Measurements from ENCODE around the gene FCN2.
"Not testable (repeated sequence)": the region's sequence is repeated elsewhere in the genome, so short reads cannot be mapped to it uniquely, and the experiment has no call there.

Gene FCN2

DNA sequence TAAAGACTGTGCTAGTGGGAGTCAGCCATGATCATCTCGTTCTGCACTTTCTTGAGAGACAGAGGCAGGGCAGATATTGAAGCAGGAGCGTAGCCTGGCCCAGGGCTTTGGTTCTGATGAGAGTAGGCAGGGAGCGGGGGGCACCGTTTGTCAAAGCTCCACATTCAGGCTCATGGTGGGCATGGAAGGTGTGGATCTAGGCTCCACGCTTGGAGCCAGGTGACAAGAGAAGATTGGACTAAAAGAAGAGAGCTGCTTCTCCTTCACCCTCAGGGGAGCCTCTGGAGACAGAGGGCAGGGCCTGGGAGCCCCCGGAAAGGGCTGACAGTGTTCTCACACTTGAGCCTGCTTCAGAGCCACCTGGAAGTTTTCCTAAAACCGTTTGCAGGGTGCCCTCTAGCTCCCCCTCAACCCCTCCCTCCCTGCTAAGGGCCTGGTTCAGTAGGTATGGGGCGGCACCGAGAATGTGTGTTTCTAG, 24.7 kb upstream of the FCN2 start:
- Histone ChIP-seq H3K4me3 (ENCODE audit: low read depth, low read length, poor library complexity, severe bottlenecking) (no peak overlapping the region), H3K4me2 (ENCODE audit: low read length) (no peak overlapping the region), H3K9me2 (ENCODE audit: low read depth, low read length) (no peaks in the 10 kb centered on the region), H3K9ac (ENCODE audit: low read length) (no peak overlapping the region), H3K36me3 (ENCODE audit: insufficient read depth, low read length) (peaks cover 99% of the 10 kb centered on the region), H2AFZ (ENCODE audit: low read length) (no peak overlapping the region), H3F3A (ENCODE audit: insufficient read depth, low read length) (no peaks in the 10 kb centered on the region), H3K9me3 (ENCODE audit: low read length) (peaks cover 22% of the 10 kb centered on the region), H3K79me2 (ENCODE audit: insufficient read depth, low read length) (peaks cover 93% of the 10 kb centered on the region), H3K27ac (ENCODE audit: low read depth, low read length, poor library complexity, severe bottlenecking) (no peak overlapping the region), H4K20me1 (ENCODE audit: insufficient read depth, low read length) (no peaks in the 10 kb centered on the region), H3K27me3 (ENCODE audit: insufficient read depth, low read length) (no peaks in the 10 kb centered on the region), H3K4me1 (ENCODE audit: insufficient read depth, low read length, severe bottlenecking) (no peaks in the 10 kb centered on the region)
- no peak for TF ChIP-seq EZH2 (IDR thresholded peaks at IDR 0.05; ENCODE audit: borderline replicate concordance, low read length)
- TF ChIP-seq, protein P1, sequence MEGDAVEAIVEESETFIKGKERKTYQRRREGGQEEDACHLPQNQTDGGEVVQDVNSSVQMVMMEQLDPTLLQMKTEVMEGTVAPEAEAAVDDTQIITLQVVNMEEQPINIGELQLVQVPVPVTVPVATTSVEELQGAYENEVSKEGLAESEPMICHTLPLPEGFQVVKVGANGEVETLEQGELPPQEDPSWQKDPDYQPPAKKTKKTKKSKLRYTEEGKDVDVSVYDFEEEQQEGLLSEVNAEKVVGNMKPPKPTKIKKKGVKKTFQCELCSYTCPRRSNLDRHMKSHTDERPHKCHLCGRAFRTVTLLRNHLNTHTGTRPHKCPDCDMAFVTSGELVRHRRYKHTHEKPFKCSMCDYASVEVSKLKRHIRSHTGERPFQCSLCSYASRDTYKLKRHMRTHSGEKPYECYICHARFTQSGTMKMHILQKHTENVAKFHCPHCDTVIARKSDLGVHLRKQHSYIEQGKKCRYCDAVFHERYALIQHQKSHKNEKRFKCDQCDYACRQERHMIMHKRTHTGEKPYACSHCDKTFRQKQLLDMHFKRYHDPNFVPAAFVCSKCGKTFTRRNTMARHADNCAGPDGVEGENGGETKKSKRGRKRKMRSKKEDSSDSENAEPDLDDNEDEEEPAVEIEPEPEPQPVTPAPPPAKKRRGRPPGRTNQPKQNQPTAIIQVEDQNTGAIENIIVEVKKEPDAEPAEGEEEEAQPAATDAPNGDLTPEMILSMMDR (IDR thresholded peaks at IDR 0.05; ENCODE audit: low read length) = no peak

DNA sequence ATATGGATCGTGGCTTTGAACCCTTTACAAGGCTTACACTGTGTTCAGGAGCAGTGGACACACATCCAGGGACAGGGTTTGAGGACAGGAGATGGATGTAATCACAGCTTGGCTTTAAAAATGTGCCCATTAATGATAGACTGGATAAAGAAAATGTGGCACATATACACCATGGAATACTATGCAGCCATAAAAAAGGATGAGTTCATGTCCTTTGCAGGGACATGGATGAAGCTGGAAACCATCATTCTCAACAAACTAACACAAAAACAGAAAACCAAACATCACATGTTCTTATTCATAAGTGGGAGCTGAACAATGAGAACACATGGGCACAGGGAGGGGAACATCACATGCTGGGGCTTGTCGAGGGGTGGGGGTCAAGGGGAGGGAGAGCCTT, 23.2 kb upstream of the FCN2 start:
- not testable (repeated sequence) for H3K9me2 ChIP-seq (ENCODE audit: low read depth, low read length); H3K4me1 ChIP-seq (ENCODE audit: insufficient read depth, low read length, severe bottlenecking); H3K9ac ChIP-seq (ENCODE audit: low read length); H3K27ac ChIP-seq (ENCODE audit: low read depth, low read length, poor library complexity, severe bottlenecking); H3K4me2 ChIP-seq (ENCODE audit: low read length); H3K4me3 ChIP-seq (ENCODE audit: low read depth, low read length, poor library complexity, severe bottlenecking); H3K27me3 ChIP-seq (ENCODE audit: insufficient read depth, low read length); H3F3A ChIP-seq (ENCODE audit: insufficient read depth, low read length); H4K20me1 ChIP-seq (ENCODE audit: insufficient read depth, low read length); H2AFZ ChIP-seq (ENCODE audit: low read length)
- Histone ChIP-seq H3K36me3 (ENCODE audit: insufficient read depth, low read length) (peaks cover 99% of the 10 kb centered on the region), H3K79me2 (ENCODE audit: insufficient read depth, low read length) (peaks cover 93% of the 10 kb centered on the region), H3K9me3 (ENCODE audit: low read length) (peaks cover 27% of the 10 kb centered on the region)

- Histone ChIP-seq H3K9me3 (ENCODE audit: low read length) (peaks cover 28% of the 10 kb centered on the region), H2AFZ (ENCODE audit: low read length) (no peak overlapping the region), H3K4me2 (ENCODE audit: low read length) (no peak overlapping the region), H3F3A (ENCODE audit: insufficient read depth, low read length) (no peaks in the 10 kb centered on the region), H3K4me1 (ENCODE audit: insufficient read depth, low read length, severe bottlenecking) (no peaks in the 10 kb centered on the region), H3K36me3 (ENCODE audit: insufficient read depth, low read length) (peaks cover 99% of the 10 kb centered on the region), H3K27me3 (ENCODE audit: insufficient read depth, low read length) (no peaks in the 10 kb centered on the region), H3K4me3 (ENCODE audit: low read depth, low read length, poor library complexity, severe bottlenecking) (no peak overlapping the region), H3K9ac (ENCODE audit: low read length) (no peak overlapping the region), H3K79me2 (ENCODE audit: insufficient read depth, low read length) (peaks cover 95% of the 10 kb centered on the region), H3K27ac (ENCODE audit: low read depth, low read length, poor library complexity, severe bottlenecking) (no peak overlapping the region), H3K9me2 (ENCODE audit: low read depth, low read length) (no peaks in the 10 kb centered on the region), H4K20me1 (ENCODE audit: insufficient read depth, low read length) (no peaks in the 10 kb centered on the region)
- TF ChIP-seq, protein P1 (IDR thresholded peaks at IDR 0.05; ENCODE audit: low read length) = no peak
- no peak for TF ChIP-seq EZH2 (IDR thresholded peaks at IDR 0.05; ENCODE audit: borderline replicate concordance, low read length)
These were observed 22.4 kb upstream of the FCN2 start for GRCh38 chr9:134858051-134858841.

DNA sequence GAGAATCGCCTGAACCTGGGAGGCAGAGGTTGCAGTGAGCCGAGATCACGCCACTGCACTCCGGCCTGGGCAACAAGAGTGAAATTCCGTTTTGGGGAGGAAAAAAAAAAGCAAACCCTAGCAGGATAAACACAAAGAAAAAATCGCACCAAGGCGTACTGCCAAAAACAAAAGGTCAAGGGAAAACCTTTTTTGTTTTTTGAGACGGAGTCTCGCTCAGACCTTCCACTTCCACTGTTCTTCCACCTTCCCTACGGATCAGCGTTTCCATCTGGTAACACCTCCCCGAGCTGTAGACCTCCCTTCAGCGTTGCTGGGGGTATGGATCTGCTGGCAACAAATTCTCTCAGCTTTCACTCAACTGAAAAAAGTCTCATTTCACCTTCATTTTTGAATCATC, 20.1 kb upstream of the FCN2 start:
- peaks cover 99% of the 10 kb centered on the region for H3K36me3 ChIP-seq (ENCODE audit: insufficient read depth, low read length)
- H3K4me3 ChIP-seq (ENCODE audit: low read depth, low read length, poor library complexity, severe bottlenecking) = no peak overlapping the region
- H3K9ac ChIP-seq (ENCODE audit: low read length) = no peak overlapping the region
- no peak overlapping the region for H3K27ac ChIP-seq (ENCODE audit: low read depth, low read length, poor library complexity, severe bottlenecking)
- H3K27me3 ChIP-seq (ENCODE audit: insufficient read depth, low read length) = no peaks in the 10 kb centered on the region
- H3F3A ChIP-seq (ENCODE audit: insufficient read depth, low read length) = no peaks in the 10 kb centered on the region
- H2AFZ ChIP-seq (ENCODE audit: low read length) = no peak overlapping the region
- no peaks in the 10 kb centered on the region for H3K4me1 ChIP-seq (ENCODE audit: insufficient read depth, low read length, severe bottlenecking)
- no peaks in the 10 kb centered on the region for H4K20me1 ChIP-seq (ENCODE audit: insufficient read depth, low read length)
- H3K79me2 ChIP-seq (ENCODE audit: insufficient read depth, low read length) = peaks cover 96% of the 10 kb centered on the region
- no peak for TF ChIP-seq EZH2 (IDR thresholded peaks at IDR 0.05; ENCODE audit: borderline replicate concordance, low read length)
- TF ChIP-seq, protein P1 (IDR thresholded peaks at IDR 0.05; ENCODE audit: low read length) = no peak
- no peaks in the 10 kb centered on the region for H3K9me2 ChIP-seq (ENCODE audit: low read depth, low read length)
- H3K9me3 ChIP-seq (ENCODE audit: low read length) = peaks cover 23% of the 10 kb centered on the region
- H3K4me2 ChIP-seq (ENCODE audit: low read length) = no peak overlapping the region
